ENCODE measurements around the gene MYBPC3. TPM values are rescaled to one million over a fixed set of nuclear protein-coding genes. Genes with fewer than 3 reads are reported as not detected.

Gene MYBPC3
- total RNA-seq, 4 donors from 2014 or later, result not detected

DNA sequence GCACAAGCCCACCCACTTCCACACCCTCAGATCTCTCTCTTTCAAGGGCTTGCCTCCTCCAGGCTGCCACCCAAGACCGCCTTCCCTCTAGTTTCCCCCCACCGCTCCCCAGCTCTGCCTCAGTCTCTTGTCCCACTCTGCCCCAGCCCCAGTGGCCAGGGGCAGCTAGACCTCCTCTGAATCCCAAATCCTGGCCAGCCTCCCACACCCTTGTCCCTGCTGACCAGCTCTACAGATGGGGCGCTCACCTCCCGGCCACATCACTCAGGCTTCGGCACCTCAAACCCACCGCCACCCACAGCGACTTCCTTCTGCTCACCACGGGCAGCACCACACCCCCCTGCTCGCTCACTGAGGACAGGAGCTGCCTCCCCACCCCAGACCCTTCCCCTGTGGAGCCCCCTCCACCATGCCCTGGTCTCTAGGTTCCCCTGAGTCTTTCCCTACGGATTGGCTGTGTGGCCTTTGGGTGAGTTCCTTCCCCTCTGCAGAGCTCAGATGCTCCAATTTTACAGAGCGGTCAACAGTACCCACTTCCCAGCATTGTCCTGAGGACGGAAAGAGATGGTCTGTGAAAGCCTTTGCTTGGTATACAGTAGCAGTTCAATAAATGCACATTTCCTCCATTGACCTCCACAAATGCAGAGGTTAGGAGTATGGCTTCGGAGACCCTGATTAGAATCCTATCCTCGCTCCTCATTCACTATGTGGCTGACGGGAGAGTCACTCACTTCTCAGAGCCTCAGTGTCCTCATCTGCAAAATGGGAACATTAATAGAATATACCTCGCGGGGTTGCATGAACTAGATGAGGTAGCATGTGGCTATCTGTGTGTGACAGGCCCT lies 37.3 kb upstream of the MYBPC3 start:
- H3K9me3 ChIP-seq, result no peaks in the 10 kb centered on the region

DNA sequence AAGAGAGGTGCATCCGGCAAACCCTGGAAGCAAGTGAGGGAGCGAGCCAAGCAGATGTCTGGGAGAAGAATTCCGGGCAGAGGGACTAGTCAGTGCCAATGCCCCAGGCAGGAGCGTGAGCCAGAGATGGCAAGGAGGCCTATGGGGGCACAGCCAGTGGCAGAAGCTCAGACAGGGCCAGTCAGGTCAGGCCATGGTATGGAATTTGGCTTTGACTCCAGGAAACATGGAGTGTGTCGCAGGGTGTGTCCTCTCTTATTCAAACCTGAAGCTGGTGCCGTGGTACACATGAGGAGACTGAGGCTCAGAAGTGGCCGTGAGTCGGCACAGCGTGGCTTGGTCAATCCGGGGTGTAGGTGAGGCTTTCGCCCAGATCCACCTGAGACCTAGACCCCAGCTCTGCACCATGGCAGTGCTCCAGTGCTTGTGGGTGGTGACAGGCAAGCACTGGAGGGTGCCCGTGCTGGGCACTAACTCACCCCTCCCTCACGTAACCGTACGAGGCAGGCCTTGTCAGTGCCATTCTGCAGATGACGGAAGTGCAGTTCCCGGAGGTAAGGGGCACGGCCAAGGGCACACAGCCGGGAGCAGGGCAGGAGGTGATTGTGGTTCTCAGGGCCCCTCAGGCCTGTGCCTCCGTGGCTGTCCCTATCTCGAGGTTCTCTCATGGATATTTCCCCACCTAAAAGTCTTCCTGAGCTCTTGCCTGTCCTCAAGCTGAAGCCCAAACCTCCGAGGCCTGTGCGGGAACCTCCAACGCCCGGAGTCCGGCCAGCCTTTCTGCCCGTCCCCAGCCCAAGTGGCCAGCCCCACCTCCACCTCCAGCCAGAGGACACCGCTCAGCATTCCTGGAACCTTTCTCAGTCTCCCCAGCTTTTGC lies 36.4 kb upstream of the MYBPC3 start:
- H3K27me3 ChIP-seq, result no peaks in the 10 kb centered on the region
- no peak overlapping the region for H3K27ac ChIP-seq
- H3K4me3 ChIP-seq (replicated peaks in 1 of 3), result no peak overlapping the region
- no peaks in the 10 kb centered on the region for H3K36me3 ChIP-seq
- intact Hi-C loops (cut with DNase I), result no loop called here
- H3K4me1 ChIP-seq, result no peaks in the 10 kb centered on the region
- no peak for DNase-seq
- 89 to 90% methylated on average over 18 to 28 of the region's 28 CpGs for WGBS, 2 donors
- no peaks in the 10 kb centered on the region for H3K9me3 ChIP-seq
- TF ChIP-seq, protein P1, sequence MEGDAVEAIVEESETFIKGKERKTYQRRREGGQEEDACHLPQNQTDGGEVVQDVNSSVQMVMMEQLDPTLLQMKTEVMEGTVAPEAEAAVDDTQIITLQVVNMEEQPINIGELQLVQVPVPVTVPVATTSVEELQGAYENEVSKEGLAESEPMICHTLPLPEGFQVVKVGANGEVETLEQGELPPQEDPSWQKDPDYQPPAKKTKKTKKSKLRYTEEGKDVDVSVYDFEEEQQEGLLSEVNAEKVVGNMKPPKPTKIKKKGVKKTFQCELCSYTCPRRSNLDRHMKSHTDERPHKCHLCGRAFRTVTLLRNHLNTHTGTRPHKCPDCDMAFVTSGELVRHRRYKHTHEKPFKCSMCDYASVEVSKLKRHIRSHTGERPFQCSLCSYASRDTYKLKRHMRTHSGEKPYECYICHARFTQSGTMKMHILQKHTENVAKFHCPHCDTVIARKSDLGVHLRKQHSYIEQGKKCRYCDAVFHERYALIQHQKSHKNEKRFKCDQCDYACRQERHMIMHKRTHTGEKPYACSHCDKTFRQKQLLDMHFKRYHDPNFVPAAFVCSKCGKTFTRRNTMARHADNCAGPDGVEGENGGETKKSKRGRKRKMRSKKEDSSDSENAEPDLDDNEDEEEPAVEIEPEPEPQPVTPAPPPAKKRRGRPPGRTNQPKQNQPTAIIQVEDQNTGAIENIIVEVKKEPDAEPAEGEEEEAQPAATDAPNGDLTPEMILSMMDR (IDR thresholded peaks at IDR 0.05), result no peak
- no peak for TF ChIP-seq POLR2A (IDR thresholded peaks at IDR 0.05)

More for the DNA sequence above, 37.3 kb upstream of the MYBPC3 start:
- Histone ChIP-seq H3K4me3 (replicated peaks in 1 of 3) (no peak overlapping the region), H3K4me1 (peaks cover 0 to 5% of the 10 kb centered on the region in 2 donors), H3K27ac (no peak overlapping the region), H3K27me3 (no peaks in the 10 kb centered on the region), H3K36me3 (no peaks in the 10 kb centered on the region)
- TF ChIP-seq, protein P1 (IDR thresholded peaks at IDR 0.05), result no peak
- TF ChIP-seq POLR2A (IDR thresholded peaks at IDR 0.05), result no peak
- intact Hi-C loops (cut with DNase I), result no loop called here
- WGBS, 2 donors, result 85 to 92% methylated on average over 17 of the region's 17 CpGs
- no peak for DNase-seq

DNA sequence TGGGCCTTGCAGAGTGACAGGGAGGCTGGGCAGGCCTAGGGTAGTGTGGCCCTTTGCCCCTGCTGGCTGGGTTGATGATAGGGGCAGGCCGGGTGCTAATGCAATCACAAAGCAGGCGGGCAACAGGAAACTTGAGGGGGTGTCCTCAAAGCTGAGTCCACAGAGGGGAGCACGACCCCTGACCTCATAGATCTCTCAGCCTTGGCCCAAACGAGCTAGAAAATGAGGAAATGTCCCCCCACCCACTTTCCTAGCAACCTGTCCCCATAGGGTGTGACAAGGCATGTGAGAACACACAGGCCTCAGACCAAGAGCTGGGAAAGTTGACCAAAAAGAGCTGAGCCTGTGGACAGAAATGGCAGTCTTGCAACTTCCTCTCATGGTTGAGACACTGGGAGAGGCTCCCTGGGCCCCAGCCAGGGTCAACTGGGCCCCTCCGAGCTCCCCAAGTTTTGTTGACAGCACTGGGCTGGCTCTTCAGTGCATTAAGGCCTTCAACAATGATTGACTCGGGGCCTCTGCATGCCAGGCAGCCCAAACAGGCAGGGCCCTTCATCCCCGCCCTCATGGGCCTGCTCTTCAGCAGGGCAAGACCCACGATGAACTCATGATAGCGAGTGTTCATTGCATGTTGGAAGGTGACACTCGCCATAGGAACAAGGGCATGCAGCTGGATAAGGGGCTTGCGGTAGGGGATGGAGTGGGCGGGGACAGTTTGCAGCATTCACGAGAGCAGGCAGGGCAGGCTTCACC lies 35.6 kb upstream of the MYBPC3 start:
- no peak for TF ChIP-seq POLR2A (IDR thresholded peaks at IDR 0.05)
- TF ChIP-seq, protein P1 (IDR thresholded peaks at IDR 0.05), result no peak
- 78 to 80% methylated on average over 12 to 13 of the region's 13 CpGs for WGBS, 2 donors
- Histone ChIP-seq H3K4me1 (no peaks in the 10 kb centered on the region), H3K27me3 (no peaks in the 10 kb centered on the region), H3K36me3 (no peaks in the 10 kb centered on the region), H3K27ac (no peak overlapping the region), H3K4me3 (replicated peaks in 1 of 3) (no peak overlapping the region), H3K9me3 (no peaks in the 10 kb centered on the region)
- intact Hi-C loops (cut with DNase I), result no loop called here
- DNase-seq, result no peak

- TF ChIP-seq POLR2A (IDR thresholded peaks at IDR 0.05), result no peak
- TF ChIP-seq, protein P1 (IDR thresholded peaks at IDR 0.05), result no peak
- WGBS, 2 donors, result 94 to 96% methylated on average over 4 of the region's 4 CpGs
- Histone ChIP-seq H3K27me3 (no peaks in the 10 kb centered on the region), H3K4me3 (replicated peaks in 1 of 3) (no peak overlapping the region), H3K36me3 (no peaks in the 10 kb centered on the region), H3K27ac (no peak overlapping the region), H3K9me3 (no peaks in the 10 kb centered on the region), H3K4me1 (no peaks in the 10 kb centered on the region)
- intact Hi-C loops (cut with DNase I), result no loop called here
- no peak for DNase-seq
Observed at GRCh38 chr11:47384498-47384897, 32.0 kb upstream of the MYBPC3 start.

Measured in thyroid gland (tissue), 4 donors.